Measurements from ENCODE around the gene STRIP1.
"Not testable (repeated sequence)": the region's sequence is repeated elsewhere in the genome, so short reads cannot be mapped to it uniquely, and the experiment has no call there.

STRIP1 gene

DNA sequence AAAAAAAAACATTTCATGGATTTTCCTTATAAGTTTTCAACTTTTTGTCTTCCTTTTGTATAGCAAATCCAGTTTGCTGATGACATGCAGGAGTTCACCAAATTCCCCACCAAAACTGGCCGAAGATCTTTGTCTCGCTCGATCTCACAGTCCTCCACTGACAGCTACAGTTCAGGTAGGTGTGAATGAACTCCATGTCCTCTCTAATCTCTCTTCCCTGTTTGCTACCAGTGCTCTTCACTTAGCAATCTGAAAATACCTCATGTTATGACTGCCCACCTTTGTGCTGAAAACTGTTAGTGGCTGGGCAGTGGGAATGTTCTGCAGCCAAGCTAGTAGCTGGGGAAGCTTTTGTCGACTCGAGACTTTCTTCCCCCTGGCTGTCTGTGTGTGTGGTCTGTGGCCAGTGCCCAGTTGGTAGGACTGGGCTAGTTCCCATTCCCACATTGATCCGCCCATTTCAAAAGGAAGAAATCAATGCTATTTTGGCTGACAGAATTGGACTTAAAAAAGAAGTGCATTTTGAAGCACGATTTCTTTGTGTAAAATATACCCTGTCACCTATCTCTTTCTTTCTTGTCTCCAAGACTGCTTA is 25.4 kb upstream of the STRIP1 start:
- DNase-seq: peak in 10 of 51 donors; percentile 20 to 58 (median 44)

DNA sequence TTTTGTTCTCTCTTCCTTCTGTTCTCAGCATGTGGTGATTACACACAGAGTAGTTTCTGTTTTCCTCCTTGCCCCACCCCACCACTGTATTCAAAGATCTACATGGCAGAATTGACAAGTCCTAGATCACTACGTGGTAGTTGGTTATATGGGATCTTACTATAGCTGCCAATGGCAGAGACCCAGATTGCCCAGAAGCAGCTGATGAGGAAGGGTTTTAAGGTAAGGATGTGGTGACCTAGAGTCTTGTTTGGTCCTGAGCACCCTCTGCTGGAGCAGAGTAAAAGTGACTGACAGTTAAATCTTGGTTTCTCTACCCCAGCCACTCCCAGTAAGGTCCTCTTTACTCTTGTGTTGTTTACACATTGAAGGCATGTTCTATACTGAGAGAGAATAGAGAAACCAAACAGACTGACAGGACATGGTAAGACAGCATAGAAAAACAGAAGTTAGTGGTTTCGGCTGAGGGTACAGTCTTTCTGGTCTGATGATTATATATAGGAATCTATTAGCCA is 22.8 kb upstream of the STRIP1 start:
- DNase-seq: peak in 3 of 51 donors; percentile 22 to 35 (median 22)

DNA sequence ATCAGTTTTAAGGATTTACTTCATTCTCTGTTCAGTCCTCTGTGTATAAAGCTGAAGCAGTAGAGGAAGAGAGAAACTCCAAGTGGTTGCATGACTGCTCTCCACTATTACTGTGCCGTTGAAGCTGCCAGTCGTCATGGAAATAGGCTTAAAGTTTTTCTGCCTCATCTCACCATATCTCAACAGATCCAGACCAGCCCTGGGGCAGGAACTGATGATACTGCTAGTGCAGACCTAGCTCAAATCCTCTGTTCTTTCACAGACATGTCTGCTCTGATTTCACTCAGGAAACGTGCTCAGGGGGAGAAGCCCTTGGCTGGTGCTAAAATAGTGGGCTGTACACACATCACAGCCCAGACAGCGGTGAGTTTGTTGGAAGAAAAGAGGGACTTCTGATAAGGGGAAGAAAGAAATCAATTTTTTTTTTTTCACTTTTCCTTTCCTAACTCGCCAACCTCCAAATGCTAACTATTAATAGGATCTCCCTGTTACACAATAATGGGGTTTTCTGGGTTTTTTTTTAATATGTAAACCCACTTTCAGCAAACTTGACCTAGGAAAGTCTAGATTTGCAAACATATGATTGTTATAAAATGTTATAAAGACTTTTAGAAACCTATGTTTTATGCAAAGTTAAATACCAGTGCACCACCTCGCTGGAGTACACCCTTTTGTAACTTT is 22.2 kb upstream of the STRIP1 start:
- DNase-seq: no peak

DNA sequence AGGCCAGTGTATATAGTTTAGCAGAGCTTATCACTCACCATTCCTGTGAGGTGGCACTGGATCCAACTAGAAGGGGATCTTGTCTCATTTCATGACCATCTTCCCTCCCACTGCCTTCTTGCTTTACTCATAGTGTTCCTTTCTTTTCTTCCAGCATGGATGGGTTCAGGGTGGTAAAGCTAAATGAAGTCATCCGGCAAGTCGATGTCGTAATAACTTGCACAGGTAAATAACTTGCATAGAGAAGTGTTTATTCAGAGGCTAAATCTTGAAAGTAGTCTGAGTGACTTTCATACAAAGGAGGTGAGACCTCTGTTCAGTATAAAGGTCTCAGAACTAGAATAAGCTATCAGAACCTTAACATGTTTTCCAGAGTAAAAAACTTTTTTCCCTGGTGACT is 16.6 kb upstream of the STRIP1 start:
- DNase-seq: no peak

DNA sequence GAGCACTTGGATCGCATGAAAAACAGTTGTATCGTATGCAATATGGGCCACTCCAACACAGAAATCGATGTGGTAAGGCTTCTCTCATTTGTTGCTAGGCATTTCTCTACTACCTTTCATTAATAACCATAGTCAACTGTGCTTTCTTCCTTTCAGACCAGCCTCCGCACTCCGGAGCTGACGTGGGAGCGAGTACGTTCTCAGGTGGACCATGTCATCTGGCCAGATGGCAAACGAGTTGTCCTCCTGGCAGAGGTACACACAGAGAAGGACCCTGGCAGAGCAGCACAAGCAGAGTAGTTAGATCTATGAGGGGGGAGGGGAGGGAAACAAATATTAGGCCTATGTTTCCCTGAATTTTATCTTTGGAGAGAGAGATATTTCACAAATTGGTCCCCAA is 16.0 kb upstream of the STRIP1 start:
- no peak for DNase-seq

DNA sequence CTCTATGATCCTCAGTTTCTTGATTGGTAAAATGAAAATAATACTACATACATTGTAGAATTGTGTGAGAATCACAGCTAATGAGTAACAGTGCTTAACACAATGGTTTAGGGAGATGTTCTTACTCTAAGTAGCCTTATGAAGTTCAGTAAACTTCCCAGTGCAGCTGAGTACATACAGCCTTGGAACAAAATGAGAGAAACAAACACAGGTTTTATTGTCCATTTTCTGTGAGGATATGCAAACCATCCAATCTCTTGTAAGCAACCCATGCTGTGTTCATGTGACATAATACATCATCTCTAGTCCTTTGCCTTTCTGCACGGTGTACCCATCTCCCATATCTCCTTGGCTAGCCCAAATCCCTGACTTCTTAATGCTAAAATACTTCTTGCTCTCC is 14.7 kb upstream of the STRIP1 start:
- DNase-seq: no peak

DNA sequence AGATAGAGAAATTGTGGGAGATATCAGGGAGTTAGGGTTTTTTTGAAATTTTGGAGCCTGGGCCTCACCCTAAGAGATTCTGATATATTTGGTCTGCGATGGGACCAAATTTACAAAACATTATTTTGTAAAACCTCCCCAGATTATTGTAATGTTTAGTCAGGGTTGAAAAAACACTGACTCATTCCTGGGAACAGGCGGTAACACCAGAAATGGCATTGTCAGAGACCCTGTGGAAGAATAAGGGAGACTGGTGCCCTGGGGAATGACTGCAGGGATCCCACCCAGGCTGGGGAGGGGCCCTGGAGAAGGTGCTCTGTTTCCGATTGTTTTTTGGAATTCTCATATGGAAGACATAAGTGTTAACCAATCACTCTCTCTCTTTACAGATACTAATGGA is 13.1 kb upstream of the STRIP1 start:
- DNase-seq: no peak

DNA sequence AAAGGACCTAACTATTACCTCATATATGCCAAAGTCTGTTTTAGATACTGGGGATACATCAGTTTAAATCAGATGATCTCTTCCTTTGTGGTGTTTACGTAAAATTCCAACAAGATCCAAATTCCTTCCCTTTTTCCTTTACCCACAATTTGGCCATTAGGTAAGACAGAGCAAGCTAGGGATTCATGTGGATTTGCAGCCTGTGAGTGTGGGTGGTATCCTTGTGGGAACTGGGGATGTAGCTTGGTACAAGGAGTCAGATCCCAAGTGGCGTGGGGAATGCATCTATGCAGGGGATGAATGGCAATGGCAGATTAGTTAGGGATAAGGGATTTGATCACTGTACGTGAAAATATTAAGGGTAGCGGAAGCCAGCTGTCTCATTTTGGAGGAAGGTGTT is 9.8 kb upstream of the STRIP1 start:
- DNase-seq: no peak

DNA sequence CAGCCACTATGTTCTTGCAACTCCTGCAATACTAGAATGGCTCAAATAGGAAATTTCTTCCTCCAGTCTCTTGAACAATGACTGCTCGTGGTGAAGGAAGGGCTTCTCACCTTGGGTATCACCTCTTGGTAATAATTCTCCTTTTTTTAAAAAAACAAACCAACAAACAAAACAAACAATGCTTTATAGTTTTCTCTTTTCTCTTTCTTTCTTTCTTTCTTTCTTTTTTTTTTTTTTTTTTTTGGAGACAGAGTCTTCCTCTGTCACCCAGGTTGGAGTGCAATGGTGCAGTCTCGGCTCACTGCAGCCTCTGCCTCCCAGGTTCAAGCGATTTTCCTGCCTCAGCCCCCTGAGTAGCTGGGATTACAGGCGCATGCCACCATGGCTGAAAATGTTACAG is 3.7 kb upstream of the STRIP1 start:
- DNase-seq: not testable (repeated sequence)

DNA sequence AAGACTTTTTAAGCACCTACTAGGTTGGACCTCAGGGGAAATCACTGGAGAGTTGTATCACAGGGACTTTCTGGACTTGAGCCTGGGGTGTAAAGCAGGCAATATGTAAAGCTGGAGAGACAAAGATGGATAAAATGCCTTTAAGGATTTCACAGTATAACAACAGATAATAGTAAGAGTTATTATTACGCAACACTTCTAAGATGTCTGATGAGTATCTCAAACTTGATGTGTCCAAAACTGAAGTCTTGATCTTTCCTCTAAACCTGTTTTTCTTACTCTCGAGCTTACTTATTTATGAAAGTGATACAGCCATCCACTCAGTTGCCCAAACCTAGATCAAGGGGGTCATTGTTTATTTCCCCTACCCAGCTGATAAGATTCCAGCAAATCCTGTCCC is 2.1 kb upstream of the STRIP1 start:
- no peak for DNase-seq

DNA sequence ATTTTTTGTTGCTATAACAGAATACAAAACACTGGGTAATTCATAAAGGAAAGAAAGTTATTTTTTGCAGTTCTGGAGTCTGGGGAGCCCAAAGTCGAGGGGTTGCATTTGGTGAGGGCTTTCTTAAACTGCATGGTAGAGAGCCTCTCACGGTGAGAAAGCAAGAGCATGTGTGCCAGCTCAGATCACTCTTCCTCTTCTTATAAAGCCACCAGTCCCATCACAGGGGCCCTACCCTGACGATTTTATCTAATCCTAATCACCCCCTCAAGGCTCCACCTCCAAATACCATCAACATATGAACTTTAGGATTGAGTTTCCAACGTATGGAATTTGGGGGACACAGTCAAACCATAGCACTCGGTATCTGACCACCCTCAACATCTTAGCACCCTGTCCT is 1.0 kb upstream of the STRIP1 start:
- DNase-seq: no peak

DNA sequence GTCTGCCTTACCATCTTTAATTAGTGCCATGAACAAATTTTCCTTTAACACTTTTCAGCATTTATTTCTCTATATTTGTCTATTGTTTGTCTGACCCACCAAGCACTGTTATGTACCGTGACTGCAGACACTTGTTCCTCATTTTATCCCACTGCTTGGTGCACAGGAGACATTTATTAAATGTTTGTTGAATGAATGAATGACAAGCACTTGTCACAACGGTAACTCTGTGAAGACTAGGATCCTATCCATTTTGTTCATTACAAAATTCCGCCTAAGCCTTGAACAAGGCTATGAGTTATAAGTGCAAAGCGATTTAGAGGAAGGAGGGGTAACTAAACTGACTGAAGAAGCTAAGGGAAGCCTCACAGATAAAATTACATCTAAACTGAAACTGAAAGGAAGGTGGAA is 379 bp upstream of the STRIP1 start:
- no peak for DNase-seq

DNA sequence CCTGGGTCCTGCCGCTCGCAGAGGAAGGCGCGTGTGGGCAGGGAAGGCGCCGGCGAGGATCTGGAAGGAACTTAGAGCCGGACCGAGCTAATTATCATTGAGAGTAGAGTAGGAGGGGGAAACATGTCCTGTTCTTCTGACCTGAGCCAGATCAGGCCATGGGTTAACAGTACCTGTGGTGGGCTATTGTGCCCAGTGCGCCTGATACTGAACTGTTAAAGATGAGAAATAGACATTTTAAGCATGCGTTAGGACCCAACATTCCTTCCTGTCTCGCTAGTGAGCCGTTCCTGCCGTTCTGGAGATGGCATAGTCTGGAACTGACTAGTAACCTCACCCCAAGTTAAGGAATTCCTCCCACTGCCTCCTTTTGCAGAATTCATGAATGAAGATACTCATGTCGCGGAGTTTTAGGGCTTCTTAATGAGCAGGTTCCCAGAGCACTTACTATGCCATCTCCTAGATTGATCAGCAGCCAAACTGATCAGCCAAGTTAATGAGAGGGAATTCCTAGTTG is 870 bp downstream of the STRIP1 start:
- DNase-seq: peak in 1 of 51 donors; percentile 37

DNA sequence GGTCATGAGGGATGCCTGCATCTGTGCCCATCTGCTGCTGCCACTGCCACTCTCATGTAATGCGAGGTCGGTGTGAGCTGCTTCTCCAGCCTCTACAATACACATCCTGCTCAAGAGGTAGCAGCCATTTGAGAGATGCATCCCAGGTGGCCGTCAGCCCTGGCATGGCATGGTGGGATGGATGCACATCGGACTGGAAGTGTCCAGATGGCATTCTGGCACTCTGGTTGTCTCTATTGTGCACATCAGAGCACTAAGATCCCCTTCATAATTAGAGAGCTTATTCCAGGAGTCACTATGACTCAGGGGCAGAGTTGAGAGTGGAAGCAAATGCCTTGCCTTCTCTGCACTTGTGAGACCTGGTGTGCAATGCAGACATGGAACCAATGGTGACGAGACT is 3.8 kb downstream of the STRIP1 start:
- DNase-seq: no peak

DNA sequence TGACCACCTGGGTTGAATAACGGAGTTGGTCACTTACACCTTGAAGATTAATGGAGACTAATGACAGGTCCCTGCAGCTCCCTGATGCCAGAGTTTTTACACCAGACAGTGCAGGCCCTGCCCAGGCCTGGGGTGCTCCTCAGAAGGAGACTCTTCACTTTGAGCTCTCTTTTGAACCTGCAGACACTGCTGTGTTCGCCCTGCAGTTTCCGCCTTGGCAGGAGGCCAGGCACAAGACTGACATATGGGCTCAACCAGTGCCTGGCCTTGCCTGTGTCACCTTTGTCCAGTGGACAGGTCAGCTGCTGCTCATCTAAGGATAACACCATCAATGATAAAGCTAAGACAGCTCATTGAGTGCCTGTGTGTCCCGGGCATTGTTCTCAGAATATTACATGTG is 5.2 kb downstream of the STRIP1 start:
- DNase-seq: no peak

DNA sequence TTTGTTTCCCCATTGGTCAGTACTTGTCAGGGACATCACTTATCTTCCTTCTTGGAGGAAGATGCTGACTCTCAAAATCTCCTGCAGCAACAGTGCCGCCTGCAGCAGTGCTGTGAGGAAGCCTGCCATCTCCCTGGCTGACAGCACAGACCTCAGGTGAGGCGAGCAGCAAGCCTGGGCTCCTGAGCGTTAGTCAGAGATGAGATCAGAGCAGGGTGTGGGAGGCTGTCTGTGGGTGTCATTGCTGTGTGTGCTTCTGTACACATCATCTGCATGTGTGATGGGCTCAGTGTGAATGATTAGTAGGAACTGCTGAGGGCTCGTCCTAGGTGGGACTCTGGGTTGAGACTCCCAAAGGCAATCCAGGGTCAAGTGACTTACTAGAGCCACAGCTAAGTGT is 6.1 kb downstream of the STRIP1 start:
- DNase-seq: peak in 3 of 51 donors; percentile 10 to 72 (median 20)

DNA sequence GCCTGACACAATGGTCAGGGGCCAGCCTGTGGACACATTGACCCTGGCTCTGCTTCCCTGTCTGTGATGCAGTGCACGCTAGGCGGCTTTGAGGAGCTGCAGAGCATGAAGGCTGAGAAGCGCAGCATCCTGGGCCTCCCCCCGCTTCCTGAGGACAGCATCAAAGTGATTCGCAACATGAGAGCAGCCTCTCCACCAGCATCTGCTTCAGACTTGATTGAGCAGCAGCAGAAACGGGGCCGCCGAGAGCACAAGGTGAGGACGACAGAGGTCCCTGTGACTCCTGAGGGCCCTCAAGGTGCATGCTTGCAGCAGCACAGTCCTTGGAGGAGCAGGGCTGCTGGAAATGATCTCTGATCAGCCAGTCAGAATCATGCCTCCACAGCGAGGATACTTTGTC is 8.6 kb downstream of the STRIP1 start:
- DNase-seq: no peak

DNA sequence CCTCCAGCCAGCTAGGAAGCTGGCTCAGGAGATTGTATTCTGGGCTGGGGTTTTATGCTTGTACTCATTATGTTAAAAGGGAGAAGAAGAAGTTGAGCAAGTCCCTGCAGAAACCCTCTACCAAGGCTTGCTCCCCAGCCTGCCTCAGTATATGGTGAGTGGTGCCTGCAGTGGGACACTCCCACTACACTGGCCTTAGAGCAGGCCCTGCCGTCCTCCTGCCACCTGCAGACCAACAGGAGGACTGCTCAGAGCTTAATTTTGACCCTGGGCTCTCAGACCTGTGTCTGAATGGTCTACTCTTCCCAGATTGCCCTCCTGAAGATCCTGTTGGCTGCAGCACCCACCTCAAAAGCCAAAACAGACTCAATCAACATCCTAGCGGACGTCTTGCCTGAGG is 13.0 kb downstream of the STRIP1 start:
- no peak for DNase-seq

DNA sequence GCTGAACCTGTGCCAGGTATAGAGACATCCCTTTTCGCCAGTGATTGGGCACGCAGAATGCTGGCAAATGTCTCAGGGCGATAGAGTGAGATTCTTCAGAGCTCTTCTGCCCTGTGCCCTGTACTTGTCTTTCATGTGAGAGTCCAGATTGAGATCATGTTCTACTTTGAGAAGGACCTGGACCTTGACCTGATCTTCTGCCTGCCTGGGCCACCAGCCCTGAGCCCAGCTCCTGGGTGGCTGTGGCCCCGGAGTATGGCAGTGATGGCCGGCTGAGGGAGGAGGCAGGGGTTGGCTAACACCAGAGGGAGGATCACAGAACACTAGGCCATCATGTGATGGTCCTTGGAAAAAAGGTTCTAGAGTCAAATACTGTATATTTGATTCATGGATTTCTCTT is 13.8 kb downstream of the STRIP1 start:
- DNase-seq: no peak

DNA sequence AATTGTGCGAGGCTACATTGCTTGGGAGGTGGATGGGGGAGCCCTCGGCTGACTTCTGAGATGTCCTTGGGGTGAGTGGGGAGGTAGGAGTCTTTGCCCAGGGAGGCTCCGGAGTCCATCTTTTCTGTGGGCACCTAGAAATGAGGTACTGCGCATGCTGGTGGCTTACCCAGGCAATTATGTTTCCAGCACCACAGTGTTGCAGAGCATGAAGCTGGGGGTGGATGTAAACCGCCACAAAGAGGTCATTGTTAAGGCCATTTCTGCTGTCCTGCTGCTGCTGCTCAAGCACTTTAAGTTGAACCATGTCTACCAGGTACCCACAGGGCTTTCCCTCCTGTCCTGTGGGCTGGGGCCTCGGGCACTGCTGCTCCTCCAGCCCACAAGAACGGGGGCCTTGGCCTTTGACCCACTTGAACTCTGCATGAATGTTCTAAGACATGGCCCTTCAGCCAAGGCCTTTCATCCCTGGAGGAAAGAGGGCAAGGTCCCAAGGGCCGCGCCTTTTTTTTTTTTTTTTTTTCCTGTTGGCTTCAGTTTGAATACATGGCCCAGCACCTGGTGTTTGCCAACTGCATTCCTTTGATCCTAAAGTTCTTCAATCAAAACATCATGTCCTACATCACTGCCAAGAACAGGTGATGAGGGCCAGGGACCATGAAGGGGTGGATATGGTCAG is 14.6 kb downstream of the STRIP1 start:
- DNase-seq: peak in 17 of 51 donors; percentile 7 to 57 (median 27)

DNA sequence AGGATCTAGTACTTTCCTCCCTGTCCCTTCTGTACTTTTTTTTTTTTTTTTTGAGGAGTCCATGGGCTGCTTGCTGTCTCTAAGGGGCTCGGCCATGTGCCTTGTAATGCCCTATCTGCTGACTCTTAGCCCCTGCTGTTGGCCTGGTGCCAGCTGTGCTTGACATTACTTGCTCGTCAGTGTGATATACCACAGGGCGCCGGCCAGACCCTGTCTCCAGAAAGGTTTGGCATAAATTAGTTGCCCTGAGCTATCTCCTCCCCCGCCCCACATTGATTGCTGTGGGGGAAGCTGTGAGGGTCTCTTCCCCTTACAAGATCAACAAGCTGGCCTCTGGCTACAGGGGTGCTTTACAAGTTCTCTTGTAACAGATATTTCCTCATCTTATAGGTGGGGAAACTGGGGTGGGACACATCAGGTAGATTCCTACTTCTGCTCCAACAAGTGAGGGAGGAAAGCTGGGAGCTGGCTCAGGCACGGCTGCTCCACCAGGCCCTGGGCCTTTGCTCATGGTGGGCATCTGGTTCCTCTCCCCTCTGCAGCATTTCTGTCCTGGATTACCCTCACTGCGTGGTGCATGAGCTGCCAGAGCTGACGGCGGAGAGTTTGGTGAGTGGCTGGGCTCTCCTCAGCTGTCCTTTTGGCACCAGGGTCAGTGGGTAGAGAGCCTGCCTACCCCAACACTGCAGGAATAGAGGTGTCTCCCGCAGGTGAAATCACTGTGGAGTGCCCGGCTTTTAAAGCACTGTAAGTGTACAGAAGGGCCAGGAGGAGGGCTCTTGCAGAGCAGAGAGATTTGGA is 15.6 kb downstream of the STRIP1 start:
- DNase-seq: no peak
